8988T (cell line): ENCODE measurements around the gene IL37.

Source experiments
- DNase-seq: peaks from one replicate; pipeline ENCODE4 v3.0.0; 2011

Gene IL37

GRCh38 chr2:112962308-112963175 is 51.6 kb downstream of the IL37 start:
- no peak for DNase-seq

GRCh38 chr2:112967023-112967422 is 56.1 kb downstream of the IL37 start:
- no peak for DNase-seq
